Parathyroid adenoma (tissue), 2 donors: ENCODE results near the gene KCNQ1OT1.

ENCODE experiments used
- H2AFZ ChIP-seq: fragments of 300-600 bp; sonication (generic); one replicate; pipeline ENCODE4 v1.7.0; 2017; ENCODE audit warnings: antibody characterized with exemption, mild to moderate bottlenecking
- H3K27ac ChIP-seq: fragments of 300-600 bp; sonication (generic); one replicate; pipeline ENCODE4 v1.7.0; 2017
- H3K27me3 ChIP-seq: fragments of 300-600 bp; sonication (generic); one replicate; pipeline ENCODE4 v1.7.0; 2017; ENCODE audit warnings: low read length; ENCODE audit not compliant: control insufficient read depth, insufficient read depth
- H3K36me3 ChIP-seq: fragments of 300-600 bp; sonication (generic); one replicate; pipeline ENCODE4 v1.7.0; 2017; ENCODE audit warnings: low read length; ENCODE audit not compliant: control insufficient read depth, insufficient read depth
- H3K4me1 ChIP-seq: fragments of 300-600 bp; sonication (generic); one replicate; pipeline ENCODE4 v1.7.0; 2017; ENCODE audit warnings: control low read depth
- H3K4me2 ChIP-seq: fragments of 300-600 bp; sonication (generic); one replicate; pipeline ENCODE4 v1.7.0; 2017; ENCODE audit warnings: low read length
- H3K4me3 ChIP-seq: fragments of 300-600 bp; sonication (generic); one replicate; pipeline ENCODE4 v1.7.0; 2017; ENCODE audit warnings: low read depth, low read length
- H3K79me2 ChIP-seq: fragments of 300-600 bp; sonication (generic); one replicate; pipeline ENCODE4 v1.7.0; 2017; ENCODE audit warnings: control low read depth
- H3K9ac ChIP-seq: fragments of 300-600 bp; sonication (generic); one replicate; pipeline ENCODE4 v1.7.0; 2017; ENCODE audit warnings: mild to moderate bottlenecking
- H3K9me3 ChIP-seq: fragments of 300-600 bp; sonication (generic); one replicate; pipeline ENCODE4 v1.7.0; 2017; ENCODE audit warnings: low read length; ENCODE audit not compliant: control insufficient read depth
- CTCF ChIP-seq: fragments of 300-600 bp; sonication (generic); IDR thresholded peaks from one replicate; pipeline ENCODE4 v1.7.0; 2017; ENCODE audit warnings: antibody characterized with exemption, mild to moderate bottlenecking
- donor health status: primary hyperparathyroidism.

The KCNQ1OT1 gene

GRCh38 chr11:2655834-2656622, 43.8 kb downstream of the KCNQ1OT1 start:
- H2AFZ ChIP-seq: no peak overlapping the region
- H3K36me3 ChIP-seq: no peaks in the 10 kb centered on the region
- no peak overlapping the region for H3K4me3 ChIP-seq
- H3K79me2 ChIP-seq: peaks cover 2% of the 10 kb centered on the region
- no peaks in the 10 kb centered on the region for H3K9me3 ChIP-seq
- no peak overlapping the region for H3K27ac ChIP-seq
- TF ChIP-seq CTCF: no peak
- H3K4me2 ChIP-seq: no peak overlapping the region
- no peaks in the 10 kb centered on the region for H3K4me1 ChIP-seq
- H3K27me3 ChIP-seq: no peaks in the 10 kb centered on the region
- no peak overlapping the region for H3K9ac ChIP-seq

GRCh38 chr11:2655016-2655719, 44.6 kb downstream of the KCNQ1OT1 start:
- Histone ChIP-seq H3K4me3 (no peak overlapping the region), H3K79me2 (peaks cover 2% of the 10 kb centered on the region), H3K4me2 (no peak overlapping the region), H3K27ac (no peak overlapping the region), H3K9ac (no peak overlapping the region), H3K27me3 (no peaks in the 10 kb centered on the region), H3K9me3 (no peaks in the 10 kb centered on the region), H2AFZ (no peak overlapping the region), H3K36me3 (no peaks in the 10 kb centered on the region), H3K4me1 (no peaks in the 10 kb centered on the region)
- no peak for TF ChIP-seq CTCF

GRCh38 chr11:2653930-2654739, 45.7 kb downstream of the KCNQ1OT1 start:
- no peaks in the 10 kb centered on the region for H3K27me3 ChIP-seq

GRCh38 chr11:2653198-2653551, 46.6 kb downstream of the KCNQ1OT1 start:
- H2AFZ ChIP-seq: no peak overlapping the region
- no peaks in the 10 kb centered on the region for H3K9me3 ChIP-seq
- H3K4me1 ChIP-seq: no peaks in the 10 kb centered on the region
- H3K9ac ChIP-seq: no peak overlapping the region
- H3K4me2 ChIP-seq: no peak overlapping the region
- no peaks in the 10 kb centered on the region for H3K27me3 ChIP-seq
- peaks cover 2% of the 10 kb centered on the region for H3K79me2 ChIP-seq
- H3K27ac ChIP-seq: no peak overlapping the region
- no peaks in the 10 kb centered on the region for H3K36me3 ChIP-seq
- no peak for TF ChIP-seq CTCF
- H3K4me3 ChIP-seq: no peak overlapping the region

More at GRCh38 chr11:2653930-2654739, 45.7 kb downstream of the KCNQ1OT1 start:
- TF ChIP-seq CTCF: no peak
- Histone ChIP-seq H3K9ac (no peak overlapping the region), H3K36me3 (no peaks in the 10 kb centered on the region), H3K4me2 (no peak overlapping the region), H2AFZ (no peak overlapping the region), H3K9me3 (no peaks in the 10 kb centered on the region), H3K79me2 (peaks cover 2% of the 10 kb centered on the region), H3K27ac (no peak overlapping the region), H3K4me1 (no peaks in the 10 kb centered on the region), H3K4me3 (no peak overlapping the region)
